ENCODE measurements around the gene NAAA.

NAAA gene

DNA sequence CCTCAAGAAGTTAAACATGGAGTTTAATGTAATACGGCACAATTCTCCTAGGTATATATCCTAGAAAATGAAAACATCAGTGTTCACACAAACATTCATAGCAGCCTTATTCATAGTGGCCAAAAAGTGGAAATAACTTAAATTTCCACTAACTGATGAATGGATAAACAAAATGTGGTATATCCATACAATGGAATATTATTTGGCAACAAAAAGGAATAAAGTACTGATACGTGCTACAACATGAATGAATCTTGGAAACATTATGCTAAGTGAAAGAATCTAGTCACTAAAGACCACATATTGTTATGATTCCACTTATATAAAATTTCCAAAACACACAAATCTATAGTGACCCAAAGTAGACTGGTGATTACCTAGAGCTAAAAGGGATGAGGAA lies 35.4 kb upstream of the NAAA start:
- no peak for TF ChIP-seq POLR2AphosphoS5 (IDR thresholded peaks at IDR 0.05; ENCODE audit: low read depth, low read length)
- no peak for TF ChIP-seq TAF1 (IDR thresholded peaks at IDR 0.05; ENCODE audit: borderline replicate concordance, insufficient read depth, low read length)
- no peak for TF ChIP-seq REST (IDR thresholded peaks at IDR 0.05; ENCODE audit: insufficient read depth in 1 of 2, low read depth in 2 of 2, low read length in 2 of 2)
- no peak for TF ChIP-seq FOXP2 (optimal IDR thresholded peaks at IDR 0.05; ENCODE audit: borderline replicate concordance, extremely low read depth, extremely low read length, insufficient read depth)
- TF ChIP-seq SIN3A (IDR thresholded peaks at IDR 0.05; ENCODE audit: borderline replicate concordance, insufficient read depth, low read length) = no peak

DNA sequence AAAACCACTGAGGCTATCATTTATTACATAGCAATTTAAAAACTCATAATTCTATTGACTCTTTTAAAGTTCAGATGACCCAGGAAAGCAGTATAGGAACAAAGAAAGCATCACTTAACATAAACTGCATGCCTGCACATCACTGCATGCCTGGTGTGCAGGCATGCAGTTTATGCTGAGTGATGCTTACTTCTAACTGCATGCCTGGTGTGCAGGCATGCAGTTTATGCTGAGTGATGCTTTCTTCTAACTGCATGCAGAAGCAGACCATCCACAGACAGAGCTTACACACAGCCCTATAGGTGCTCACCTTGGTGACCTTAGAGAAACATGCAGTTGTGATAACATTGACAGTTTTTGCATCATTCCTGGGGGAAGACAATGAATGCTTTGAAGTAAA lies 33.0 kb upstream of the NAAA start:
- TF ChIP-seq REST (IDR thresholded peaks at IDR 0.05; ENCODE audit: insufficient read depth in 1 of 2, low read depth in 2 of 2, low read length in 2 of 2) (no peak), POLR2AphosphoS5 (IDR thresholded peaks at IDR 0.05; ENCODE audit: low read depth, low read length) (no peak), SIN3A (IDR thresholded peaks at IDR 0.05; ENCODE audit: borderline replicate concordance, insufficient read depth, low read length) (no peak), TAF1 (IDR thresholded peaks at IDR 0.05; ENCODE audit: borderline replicate concordance, insufficient read depth, low read length) (no peak), FOXP2 (optimal IDR thresholded peaks at IDR 0.05; ENCODE audit: borderline replicate concordance, extremely low read depth, extremely low read length, insufficient read depth) (no peak)

GRCh38 chr4:75968084-75968483 lies 27.3 kb upstream of the NAAA start:
- TF ChIP-seq POLR2AphosphoS5 (IDR thresholded peaks at IDR 0.05; ENCODE audit: low read depth, low read length) (no peak), SIN3A (IDR thresholded peaks at IDR 0.05; ENCODE audit: borderline replicate concordance, insufficient read depth, low read length) (no peak), FOXP2 (optimal IDR thresholded peaks at IDR 0.05; ENCODE audit: borderline replicate concordance, extremely low read depth, extremely low read length, insufficient read depth) (no peak), REST (IDR thresholded peaks at IDR 0.05; ENCODE audit: insufficient read depth in 1 of 2, low read depth in 2 of 2, low read length in 2 of 2) (no peak)

- TF ChIP-seq POLR2AphosphoS5 (IDR thresholded peaks at IDR 0.05; ENCODE audit: low read depth, low read length) = no peak
- no peak for TF ChIP-seq REST (IDR thresholded peaks at IDR 0.05; ENCODE audit: insufficient read depth in 1 of 2, low read depth in 2 of 2, low read length in 2 of 2)
- TF ChIP-seq SIN3A (IDR thresholded peaks at IDR 0.05; ENCODE audit: borderline replicate concordance, insufficient read depth, low read length) = no peak
- TF ChIP-seq TAF1 (IDR thresholded peaks at IDR 0.05; ENCODE audit: borderline replicate concordance, insufficient read depth, low read length) = no peak
- TF ChIP-seq FOXP2 (optimal IDR thresholded peaks at IDR 0.05; ENCODE audit: borderline replicate concordance, extremely low read depth, extremely low read length, insufficient read depth) = no peak
Measured at GRCh38 chr4:75963558-75963957, 22.7 kb upstream of the NAAA start.

DNA sequence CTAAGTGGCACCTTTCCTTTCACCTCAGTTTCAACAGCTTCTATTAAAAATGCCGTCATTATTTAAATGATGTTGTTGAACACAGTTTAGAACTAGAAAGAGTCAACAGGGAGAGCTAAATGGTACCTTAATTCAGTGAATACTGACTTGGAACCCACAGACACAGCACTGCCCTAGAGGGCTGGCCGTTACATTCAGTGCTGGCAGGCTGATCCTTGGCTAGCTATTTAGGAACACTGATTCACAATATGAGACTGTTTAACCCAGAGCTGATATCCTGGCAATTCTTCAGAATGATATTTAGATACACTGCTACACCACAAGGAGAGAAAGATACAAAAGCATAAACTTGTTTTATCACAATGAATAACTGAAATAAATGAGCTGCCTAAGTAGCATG lies 12.7 kb upstream of the NAAA start:
- TF ChIP-seq TAF1 (IDR thresholded peaks at IDR 0.05; ENCODE audit: borderline replicate concordance, insufficient read depth, low read length) (no peak), SIN3A (IDR thresholded peaks at IDR 0.05; ENCODE audit: borderline replicate concordance, insufficient read depth, low read length) (no peak), POLR2AphosphoS5 (IDR thresholded peaks at IDR 0.05; ENCODE audit: low read depth, low read length) (no peak), REST (IDR thresholded peaks at IDR 0.05; ENCODE audit: insufficient read depth in 1 of 2, low read depth in 2 of 2, low read length in 2 of 2) (no peak), FOXP2 (optimal IDR thresholded peaks at IDR 0.05; ENCODE audit: borderline replicate concordance, extremely low read depth, extremely low read length, insufficient read depth) (no peak)
